ENCODE measurements around the gene PNMT. TPM values are rescaled to one million over a fixed set of nuclear protein-coding genes. Genes with fewer than 3 reads are reported as not detected.

Gene PNMT, protein sequence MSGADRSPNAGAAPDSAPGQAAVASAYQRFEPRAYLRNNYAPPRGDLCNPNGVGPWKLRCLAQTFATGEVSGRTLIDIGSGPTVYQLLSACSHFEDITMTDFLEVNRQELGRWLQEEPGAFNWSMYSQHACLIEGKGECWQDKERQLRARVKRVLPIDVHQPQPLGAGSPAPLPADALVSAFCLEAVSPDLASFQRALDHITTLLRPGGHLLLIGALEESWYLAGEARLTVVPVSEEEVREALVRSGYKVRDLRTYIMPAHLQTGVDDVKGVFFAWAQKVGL
- total RNA-seq (2014; rRNA removed; shearing (Covaris generic); ENCODE audit: low replicate concordance) = not detected in 2 replicates

DNA sequence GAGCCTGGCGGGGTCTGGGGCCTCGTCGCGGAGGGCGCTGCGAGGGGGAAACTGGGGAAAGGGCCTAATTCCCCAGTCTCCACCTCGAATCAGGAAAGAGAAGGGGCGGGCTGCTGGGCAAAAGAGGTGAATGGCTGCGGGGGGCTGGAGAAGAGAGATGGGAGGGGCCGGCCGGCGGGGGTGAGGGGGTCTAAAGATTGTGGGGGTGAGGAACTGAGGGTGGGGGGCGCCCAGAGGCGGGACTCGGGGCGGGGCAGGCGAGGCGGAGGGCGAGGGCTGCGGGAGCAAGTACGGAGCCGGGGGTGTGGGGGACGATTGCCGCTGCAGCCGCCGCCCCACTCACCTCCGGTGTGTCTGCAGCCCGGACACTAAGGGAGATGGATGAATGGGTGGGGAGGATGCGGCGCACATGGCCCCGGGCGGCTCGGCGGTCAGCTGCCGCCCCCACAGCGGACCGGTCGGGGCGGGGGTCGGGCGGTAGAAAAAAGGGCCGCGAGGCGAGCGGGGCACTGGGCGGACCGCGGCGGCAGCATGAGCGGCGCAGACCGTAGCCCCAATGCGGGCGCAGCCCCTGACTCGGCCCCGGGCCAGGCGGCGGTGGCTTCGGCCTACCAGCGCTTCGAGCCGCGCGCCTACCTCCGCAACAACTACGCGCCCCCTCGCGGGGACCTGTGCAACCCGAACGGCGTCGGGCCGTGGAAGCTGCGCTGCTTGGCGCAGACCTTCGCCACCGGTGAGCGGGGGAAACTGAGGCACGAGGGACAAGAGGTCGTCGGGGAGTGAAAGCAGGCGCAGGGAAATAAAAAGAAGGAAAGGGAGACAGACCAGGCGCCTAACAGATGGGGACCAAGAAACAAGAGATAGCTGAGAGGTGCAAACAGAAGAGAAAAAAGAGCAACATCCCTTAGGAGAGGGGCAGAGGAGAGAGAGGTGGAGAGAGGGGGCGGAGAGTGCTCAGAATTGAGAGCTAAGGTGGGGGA is at the start of gene PNMT:
PNMT (plus strand) TSS at position 509 of the 980 bp plus-strand sequence; CDS start at position 532, 23 bp downstream.
- Histone ChIP-seq H3K36me3 (no peaks in the 10 kb centered on the region), H3K9me3 (no peaks in the 10 kb centered on the region), H3K4me3 (no peak within 1 kb of the TSS), H3K27me3 (no peaks in the 10 kb centered on the region)
- peak; percentile 46 for DNase-seq

- no peak for DNase-seq
- no peaks in the 10 kb centered on the region for H3K9me3 ChIP-seq
- H3K27me3 ChIP-seq = 0 out of 2 replicates have a peak, but pooled peaks cover 3% of the 10 kb centered on the region
- no peaks in the 10 kb centered on the region; the same call in 1 of the 2 replicates for H3K36me3 ChIP-seq
- no peak overlapping the region; the same call in 1 of the 2 replicates for H3K4me3 ChIP-seq
Observed at GRCh38 chr17:39618956-39619785, 49.1 kb upstream of the PNMT start.

GRCh38 chr17:39619786-39620101 is 48.5 kb upstream of the PNMT start:
- Histone ChIP-seq H3K4me3 (no peak overlapping the region), H3K36me3 (no peaks in the 10 kb centered on the region; the same call in 1 of the 2 replicates), H3K27me3 (0 out of 2 replicates have a peak, but pooled peaks cover 3% of the 10 kb centered on the region), H3K9me3 (no peaks in the 10 kb centered on the region)
- DNase-seq = no peak

GRCh38 chr17:39621523-39622379 is 46.5 kb upstream of the PNMT start:
- Histone ChIP-seq H3K36me3 (no peaks in the 10 kb centered on the region; the same call in 1 of the 2 replicates), H3K4me3 (no peak overlapping the region), H3K27me3 (peaks cover 5% of the 10 kb centered on the region; the same call in 1 of the 2 replicates), H3K9me3 (no peaks in the 10 kb centered on the region)
- peak; percentile 74 for DNase-seq

GRCh38 chr17:39622380-39623006 is 45.8 kb upstream of the PNMT start:
- H3K27me3 ChIP-seq = peaks cover 12% of the 10 kb centered on the region; the same call in 1 of the 2 replicates
- no peak for DNase-seq
- H3K36me3 ChIP-seq = no peaks in the 10 kb centered on the region; the same call in 1 of the 2 replicates
- no peak overlapping the region for H3K4me3 ChIP-seq
- no peaks in the 10 kb centered on the region for H3K9me3 ChIP-seq

- no peak overlapping the region for H3K4me3 ChIP-seq
- DNase-seq = peak; percentile 84
- H3K27me3 ChIP-seq = peaks cover 12% of the 10 kb centered on the region; the same call in 1 of the 2 replicates
- no peaks in the 10 kb centered on the region for H3K9me3 ChIP-seq
- no peaks in the 10 kb centered on the region; the same call in 1 of the 2 replicates for H3K36me3 ChIP-seq
Observed at GRCh38 chr17:39623356-39623950, 44.8 kb upstream of the PNMT start.

GRCh38 chr17:39624313-39624712 is 43.9 kb upstream of the PNMT start:
- DNase-seq = no peak
- H3K27me3 ChIP-seq = peaks cover 12% of the 10 kb centered on the region; the same call in 1 of the 2 replicates

GRCh38 chr17:39625198-39625785 is 43.0 kb upstream of the PNMT start:
- H3K36me3 ChIP-seq = no peaks in the 10 kb centered on the region; the same call in 1 of the 2 replicates
- H3K27me3 ChIP-seq = peaks cover 12% of the 10 kb centered on the region; the same call in 1 of the 2 replicates
- H3K4me3 ChIP-seq = no peak overlapping the region
- no peaks in the 10 kb centered on the region for H3K9me3 ChIP-seq
- peak; percentile 49 for DNase-seq

More at GRCh38 chr17:39624313-39624712, 43.9 kb upstream of the PNMT start:
- no peaks in the 10 kb centered on the region; the same call in 1 of the 2 replicates for H3K36me3 ChIP-seq
- H3K4me3 ChIP-seq = no peak overlapping the region
- no peaks in the 10 kb centered on the region for H3K9me3 ChIP-seq

- no peak within 1 kb of the TSS for H3K4me3 ChIP-seq
- DNase-seq = no peak
- no peaks in the 10 kb centered on the region for H3K9me3 ChIP-seq
- no peaks in the 10 kb centered on the region; the same call in 1 of the 2 replicates for H3K36me3 ChIP-seq
- H3K27me3 ChIP-seq = peaks cover 9% of the 10 kb centered on the region; the same call in 1 of the 2 replicates
Observed at GRCh38 chr17:39626171-39627046, 41.8 kb upstream of the PNMT start, which contains the start of gene PPP1R1B. Gene PPP1R1B, plus strand, starts transcription at chr17:39626952. Its CDS starts 441 bp downstream, at chr17:39627393.

DNA sequence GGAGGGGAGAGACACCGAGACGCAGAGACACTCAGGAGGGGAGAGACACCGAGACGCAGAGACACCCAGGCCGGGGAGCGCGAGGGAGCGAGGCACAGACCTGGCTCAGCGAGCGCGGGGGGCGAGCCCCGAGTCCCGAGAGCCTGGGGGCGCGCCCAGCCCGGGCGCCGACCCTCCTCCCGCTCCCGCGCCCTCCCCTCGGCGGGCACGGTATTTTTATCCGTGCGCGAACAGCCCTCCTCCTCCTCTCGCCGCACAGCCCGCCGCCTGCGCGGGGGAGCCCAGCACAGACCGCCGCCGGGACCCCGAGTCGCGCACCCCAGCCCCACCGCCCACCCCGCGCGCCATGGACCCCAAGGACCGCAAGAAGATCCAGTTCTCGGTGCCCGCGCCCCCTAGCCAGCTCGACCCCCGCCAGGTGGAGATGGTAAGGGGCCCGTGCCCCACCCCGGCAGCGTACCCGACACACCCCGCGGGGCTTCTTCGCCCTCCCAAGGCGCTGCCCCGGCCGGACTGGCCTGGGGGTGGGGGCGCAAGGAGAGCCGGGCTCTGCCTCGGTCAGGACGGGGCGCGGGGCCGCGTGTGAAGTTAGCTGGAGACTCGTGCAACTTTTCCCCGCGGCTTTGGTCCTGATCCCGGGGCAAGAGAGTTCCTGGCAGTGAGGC is 41.1 kb upstream of the PNMT start:
- no peak for DNase-seq
- Histone ChIP-seq H3K27me3 (peaks cover 9% of the 10 kb centered on the region; the same call in 1 of the 2 replicates), H3K36me3 (no peaks in the 10 kb centered on the region; the same call in 1 of the 2 replicates), H3K4me3 (no peak overlapping the region), H3K9me3 (no peaks in the 10 kb centered on the region)

GRCh38 chr17:39627712-39628516 is 40.3 kb upstream of the PNMT start:
- Histone ChIP-seq H3K4me3 (no peak overlapping the region), H3K9me3 (no peaks in the 10 kb centered on the region), H3K27me3 (peaks cover 9% of the 10 kb centered on the region; the same call in 1 of the 2 replicates), H3K36me3 (no peaks in the 10 kb centered on the region)
- DNase-seq = no peak

Data from MG63 (cell line).